HPDE6-E6E7 (cell line): ENCODE measurements around the gene PAK3.
A peak's percentile ranks its signal among the peaks of the same experiment; 100 is the strongest.

Source experiments
- DNase-seq: peaks from one replicate; pipeline ENCODE4 v3.0.0; 2011; ENCODE audit warnings: missing footprints; ENCODE audit errors: extremely low spot score

Gene PAK3

GRCh38 chrX:111095974-111096895 lies at the start of gene PAK3:
PAK3 (plus strand) TSS chrX:111096191; CDS start chrX:111123104, 26,913 bp downstream.
- DNase-seq = no peak

- no peak for DNase-seq
Measured at GRCh38 chrX:111047575-111047974, 48.4 kb upstream of the PAK3 start.

DNA sequence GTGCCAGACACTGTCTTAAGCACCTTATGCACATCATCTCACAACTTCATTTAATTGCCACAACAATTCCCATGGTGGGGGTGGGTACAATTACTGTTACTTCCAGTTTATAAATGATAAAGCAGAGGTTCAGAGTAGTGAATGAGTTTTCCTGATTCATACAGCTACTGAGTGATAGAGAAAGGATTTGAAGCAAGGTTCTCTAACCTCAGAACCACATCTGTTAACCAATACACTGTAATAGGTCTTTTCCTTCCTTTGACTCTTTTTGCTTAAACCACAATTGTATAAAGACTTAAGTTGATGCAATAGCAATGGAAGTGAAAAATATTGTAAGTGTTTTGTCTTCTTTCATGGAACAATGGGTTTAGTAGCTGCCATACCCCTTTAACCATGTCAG lies 43.5 kb upstream of the PAK3 start:
- no peak for DNase-seq

DNA sequence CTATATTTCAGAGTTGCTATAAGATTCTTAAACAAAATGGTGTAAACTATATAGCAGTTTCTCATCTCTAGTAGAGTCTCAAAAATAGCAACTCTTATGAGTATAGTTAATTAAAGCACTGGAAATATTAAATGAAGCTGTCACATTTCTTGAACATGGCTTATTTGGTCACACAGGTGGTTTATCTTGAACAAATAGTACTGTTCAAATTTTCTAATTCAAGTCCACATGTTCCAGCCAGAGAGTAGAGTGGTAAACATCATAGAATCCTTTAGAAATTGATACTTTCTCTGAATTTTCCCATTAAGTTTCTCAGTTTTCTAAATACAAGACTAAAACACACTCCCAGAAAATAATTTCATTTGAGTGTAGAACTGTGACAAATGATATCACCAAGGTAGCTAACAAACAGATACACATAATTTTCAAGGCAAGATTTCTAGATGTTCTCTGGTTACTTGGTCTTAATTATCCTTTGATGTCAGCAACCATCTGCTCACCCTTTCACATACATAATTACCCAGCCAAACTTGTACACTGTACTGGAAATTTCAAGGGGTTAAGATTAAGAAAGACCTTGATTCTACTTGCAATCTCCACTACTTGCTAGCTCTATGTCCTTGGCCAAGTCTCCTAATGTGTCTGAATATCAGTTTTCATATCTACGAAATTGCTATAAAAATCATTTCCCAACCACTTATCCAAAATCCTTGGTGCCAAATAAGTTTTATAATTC lies 24.3 kb upstream of the PAK3 start:
- no peak for DNase-seq

- no peak for DNase-seq
Measured at GRCh38 chrX:111083081-111083480, 12.9 kb upstream of the PAK3 start.

- DNase-seq = no peak
Measured at GRCh38 chrX:111086591-111087006, 9.4 kb upstream of the PAK3 start.

- no peak for DNase-seq
Measured at GRCh38 chrX:111088628-111089027, 7.4 kb upstream of the PAK3 start.

- DNase-seq = no peak
Measured at GRCh38 chrX:111090458-111090857, 5.5 kb upstream of the PAK3 start.

- DNase-seq = no peak
Measured at GRCh38 chrX:111098874-111099273, 2.9 kb downstream of the PAK3 start.

- DNase-seq = peak; percentile 53
Measured at GRCh38 chrX:111100191-111100590, 4.2 kb downstream of the PAK3 start.

DNA sequence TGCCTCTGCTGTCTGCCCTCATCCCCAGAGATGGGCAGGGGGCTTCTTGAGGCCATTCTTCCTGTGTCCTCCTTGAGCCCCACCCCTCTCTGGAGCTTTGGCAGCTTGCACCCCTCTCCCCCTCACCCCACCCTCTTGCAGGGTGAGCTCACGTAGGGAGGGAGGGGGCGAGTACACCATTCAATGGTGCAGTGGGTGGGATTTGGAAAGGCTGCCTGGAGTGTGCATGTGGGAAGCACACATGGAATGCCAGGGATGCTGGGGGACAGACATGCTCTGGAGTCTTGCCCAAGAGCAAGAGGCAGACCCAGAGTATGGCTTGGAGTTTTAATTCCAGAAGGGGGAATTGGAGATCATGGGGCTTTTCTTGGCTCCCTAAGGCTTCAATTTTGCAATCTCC lies 5.6 kb downstream of the PAK3 start:
- DNase-seq = no peak

DNA sequence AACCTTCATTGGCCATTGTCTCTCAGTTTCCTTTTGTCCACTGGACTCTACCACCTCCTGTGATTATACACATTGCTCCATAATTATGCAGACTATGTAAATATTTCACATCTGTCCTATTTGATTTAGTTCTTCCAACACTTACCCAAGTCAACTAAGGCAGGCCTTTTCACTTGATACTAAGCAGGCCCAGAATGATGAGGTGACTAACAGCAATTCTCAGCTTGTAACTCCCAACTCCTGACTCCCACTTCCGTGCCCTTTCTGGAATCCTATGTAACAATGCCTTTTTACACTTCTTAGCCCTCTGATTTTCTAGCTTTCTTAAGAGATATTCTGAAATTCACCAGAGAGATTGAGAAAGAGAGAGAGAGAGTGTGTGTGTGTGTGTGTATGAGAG lies 6.6 kb downstream of the PAK3 start:
- DNase-seq = no peak

- no peak for DNase-seq
Measured at GRCh38 chrX:111103246-111103645, 7.3 kb downstream of the PAK3 start.

DNA sequence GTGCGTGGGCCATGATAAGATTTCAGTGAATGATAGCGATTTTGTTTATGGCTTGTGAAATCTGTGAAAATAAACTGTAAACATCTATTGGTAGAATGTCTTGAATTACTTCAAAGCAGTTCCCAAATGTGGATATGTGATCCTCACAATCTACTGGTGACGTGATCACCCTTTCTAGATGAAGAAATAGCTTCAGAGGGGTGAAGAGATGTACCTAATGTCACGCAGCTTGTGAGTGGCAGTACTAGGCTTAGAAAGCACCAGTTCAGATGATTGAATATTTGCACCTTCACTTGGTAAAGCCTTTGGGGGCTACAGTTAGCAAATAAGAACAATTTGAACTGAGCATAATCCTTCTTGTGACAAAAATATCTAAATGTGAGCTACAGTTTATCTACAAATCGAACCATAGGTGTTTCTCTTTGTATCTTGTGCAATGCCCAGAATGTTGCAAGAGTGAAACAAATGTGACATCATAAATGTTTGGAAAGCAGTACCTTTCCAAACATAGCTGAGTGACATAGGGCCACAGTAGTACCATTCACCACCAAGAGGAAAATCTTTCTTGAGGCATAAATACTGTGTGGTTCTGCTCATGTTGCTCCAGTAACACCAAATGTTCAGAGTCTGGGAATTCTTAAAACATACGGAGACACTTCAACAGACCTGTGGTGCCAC lies 14.2 kb downstream of the PAK3 start:
- no peak for DNase-seq

DNA sequence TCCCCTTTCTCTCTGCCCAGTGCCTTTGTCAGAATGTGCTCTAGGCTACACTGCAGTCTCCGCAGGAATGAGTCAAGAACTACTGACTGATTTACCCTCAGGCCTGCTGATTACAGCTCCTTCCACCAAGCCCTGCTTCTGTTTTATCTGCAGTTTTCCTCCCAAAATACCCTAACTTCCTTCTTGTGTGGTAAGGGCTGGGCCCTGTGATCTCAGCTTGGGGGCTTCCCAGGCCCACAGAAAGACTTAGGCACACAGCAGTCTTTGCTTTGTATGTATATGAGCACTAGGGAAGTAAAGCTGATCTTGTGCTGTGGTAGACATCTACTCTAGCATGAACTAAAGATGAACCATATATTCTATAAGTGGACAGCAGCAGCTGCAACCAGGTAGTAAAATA lies 18.8 kb downstream of the PAK3 start:
- DNase-seq = no peak

DNA sequence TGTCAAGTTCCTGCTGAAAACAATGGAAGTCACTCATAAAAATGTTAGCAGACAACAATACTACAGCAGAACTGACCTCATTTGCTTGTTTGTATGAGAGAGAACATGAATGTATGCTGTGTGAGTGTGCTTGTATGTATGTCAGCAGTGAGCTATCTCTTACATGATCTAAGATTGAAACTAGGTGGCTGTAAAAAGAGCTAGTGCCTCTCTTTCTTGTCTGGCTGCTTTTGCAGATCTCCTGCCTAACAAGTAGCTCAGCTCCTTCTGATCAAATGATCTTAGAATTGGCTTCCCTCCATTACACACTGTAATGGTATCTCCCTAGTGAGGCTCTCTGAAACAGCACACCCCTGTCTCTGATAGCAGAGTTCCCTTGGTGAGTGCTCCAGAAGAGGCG lies 20.7 kb downstream of the PAK3 start:
- DNase-seq = no peak

DNA sequence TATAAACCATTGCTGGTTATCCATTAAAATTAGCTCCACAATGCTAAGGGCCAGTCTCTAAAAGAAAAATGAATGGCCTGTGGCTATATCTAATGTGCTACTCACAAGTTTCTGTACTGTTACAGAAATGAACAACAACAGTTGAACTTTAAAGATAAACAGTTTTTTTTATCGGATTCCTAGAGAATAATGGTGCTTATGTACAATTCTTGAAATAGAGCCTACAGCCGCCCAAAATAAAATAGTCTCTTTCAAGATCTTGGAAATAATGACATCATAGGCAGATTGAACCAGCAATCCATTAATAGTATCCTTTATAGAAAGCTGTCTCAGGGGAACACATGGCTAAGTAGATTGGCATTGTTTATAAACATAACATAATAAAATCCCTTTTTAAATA lies 23.4 kb downstream of the PAK3 start:
- DNase-seq = no peak

DNA sequence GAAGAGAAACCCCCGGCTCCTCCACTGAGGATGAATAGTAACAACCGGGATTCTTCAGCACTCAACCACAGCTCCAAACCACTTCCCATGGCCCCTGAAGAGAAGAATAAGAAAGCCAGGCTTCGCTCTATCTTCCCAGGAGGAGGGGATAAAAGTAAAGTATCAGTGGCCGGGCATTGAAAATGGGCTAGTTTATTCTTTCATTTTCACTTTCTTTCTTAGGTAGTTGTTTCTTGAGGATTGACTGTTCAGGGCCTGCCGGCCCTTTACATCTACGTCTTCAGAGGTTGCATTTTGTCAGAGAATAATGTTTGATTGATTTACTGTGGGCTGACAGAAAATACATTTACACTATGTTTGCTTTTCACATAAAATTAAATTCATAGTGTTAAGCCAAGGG lies 27.1 kb downstream of the PAK3 start:
- DNase-seq = no peak

DNA sequence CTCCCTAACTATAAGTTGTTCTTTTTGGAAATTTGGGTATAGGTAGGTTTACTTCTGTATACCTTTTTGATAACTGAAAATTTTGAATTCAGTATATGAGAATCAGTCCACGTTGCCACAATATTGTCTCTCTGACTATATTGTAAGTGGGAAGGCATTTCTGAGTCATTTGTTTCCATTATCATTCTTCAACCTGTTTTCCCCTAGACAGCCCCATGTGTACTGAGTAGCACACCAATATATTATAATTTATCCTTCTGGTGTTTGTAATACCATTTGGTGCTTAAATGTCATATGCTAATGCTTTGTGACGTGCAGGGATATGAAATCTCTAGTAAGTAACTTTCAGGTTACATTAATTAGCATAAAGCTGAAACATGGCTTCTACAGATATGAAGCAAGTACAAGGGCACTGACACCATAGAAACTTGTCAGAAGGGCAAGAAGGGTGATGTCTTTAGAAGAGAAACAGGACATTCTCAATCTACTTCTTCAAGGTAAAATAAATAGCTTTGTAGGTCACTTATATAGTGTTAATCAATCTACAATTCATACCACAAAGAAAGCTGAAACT lies 27.7 kb downstream of the PAK3 start:
- DNase-seq = no peak

DNA sequence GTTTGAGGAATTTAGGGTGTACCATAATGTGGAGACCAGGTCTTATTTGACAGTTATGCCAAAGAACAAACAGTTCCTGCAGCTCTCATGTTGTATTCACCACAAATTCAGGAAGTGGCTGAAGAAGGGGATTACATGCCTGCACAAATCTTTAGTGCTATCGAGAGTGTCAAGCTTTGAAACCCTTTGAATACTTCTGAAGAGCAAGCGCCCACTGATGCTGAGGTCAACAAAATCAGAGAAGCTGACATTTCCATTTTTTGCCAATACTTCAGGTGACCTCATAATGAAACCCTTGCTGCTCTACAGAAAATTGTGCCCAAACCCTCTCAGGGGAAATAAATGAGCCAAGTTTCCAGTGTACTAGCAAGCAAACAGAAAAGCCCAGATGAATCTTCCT lies 28.4 kb downstream of the PAK3 start:
- DNase-seq = no peak

- no peak for DNase-seq
Measured at GRCh38 chrX:111127038-111127437, 31.0 kb downstream of the PAK3 start.

DNA sequence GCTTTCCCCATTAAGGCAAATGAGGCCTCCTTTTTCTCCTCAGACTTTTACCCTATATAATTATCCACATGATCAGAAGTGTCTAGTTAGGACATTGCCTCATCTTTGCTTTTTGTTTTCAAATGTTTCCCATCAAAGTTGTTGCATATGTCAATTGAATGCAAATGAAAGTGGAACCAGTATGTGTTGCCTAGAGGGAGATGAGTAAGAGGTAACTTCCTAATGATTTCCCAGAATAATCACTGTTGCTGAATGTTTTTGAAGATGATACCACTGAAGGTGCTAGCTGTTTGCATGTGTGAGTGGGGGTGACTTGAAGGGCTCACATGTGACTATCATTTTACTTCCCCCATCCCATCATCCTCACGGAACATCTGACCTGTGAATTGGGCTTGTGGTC lies 33.9 kb downstream of the PAK3 start:
- no peak for DNase-seq
